HEK293T (cell line): ENCODE data around the gene ADGRD1.
"Not testable (repeated sequence)": the region's sequence is repeated elsewhere in the genome, so short reads cannot be mapped to it uniquely, and the experiment has no call there.

Source experiments
- ARNT ChIP-seq: fragments of 450-650 bp; IDR thresholded peaks from 2 replicates; pipeline ENCODE4 v1.6.1; 2017; ENCODE audit warnings: mild to moderate bottlenecking
- BHLHE40 ChIP-seq: fragments of 450-650 bp; IDR thresholded peaks from 2 replicates; pipeline ENCODE4 v1.6.1; 2016; ENCODE audit warnings: mild to moderate bottlenecking, moderate library complexity, borderline replicate concordance
- CTBP1 ChIP-seq: fragments of 450-650 bp; IDR thresholded peaks from 2 replicates; pipeline ENCODE4 v1.6.1; 2016; ENCODE audit warnings: borderline replicate concordance
- ELF4 ChIP-seq: fragments of 450-650 bp; IDR thresholded peaks from 2 replicates; pipeline ENCODE4 v1.6.1; 2017; ENCODE audit warnings: antibody characterized with exemption
- FOXA1 ChIP-seq: fragments of 450-650 bp; IDR thresholded peaks from 2 replicates; pipeline ENCODE4 v1.6.1; 2016; ENCODE audit warnings: mild to moderate bottlenecking
- FOXK2 ChIP-seq: fragments of 450-650 bp; IDR thresholded peaks from 2 replicates; pipeline ENCODE4 v1.6.1; 2016; ENCODE audit warnings: mild to moderate bottlenecking
- HDGF ChIP-seq: fragments of 450-650 bp; IDR thresholded peaks from 2 replicates; pipeline ENCODE4 v1.6.1; 2017; ENCODE audit warnings: antibody characterized with exemption, borderline replicate concordance
- L3MBTL2 ChIP-seq: fragments of 450-650 bp; conservative IDR thresholded peaks from 2 replicates; pipeline ENCODE4 v1.6.1; 2016; ENCODE audit warnings: mild to moderate bottlenecking
- SP1 ChIP-seq: fragments of 450-650 bp; IDR thresholded peaks from 2 replicates; pipeline ENCODE4 v1.6.1; 2017
- SUZ12 ChIP-seq: fragments of 450-650 bp; IDR thresholded peaks from 2 replicates; pipeline ENCODE4 v1.6.1; 2016; ENCODE audit warnings: mild to moderate bottlenecking

DNA sequence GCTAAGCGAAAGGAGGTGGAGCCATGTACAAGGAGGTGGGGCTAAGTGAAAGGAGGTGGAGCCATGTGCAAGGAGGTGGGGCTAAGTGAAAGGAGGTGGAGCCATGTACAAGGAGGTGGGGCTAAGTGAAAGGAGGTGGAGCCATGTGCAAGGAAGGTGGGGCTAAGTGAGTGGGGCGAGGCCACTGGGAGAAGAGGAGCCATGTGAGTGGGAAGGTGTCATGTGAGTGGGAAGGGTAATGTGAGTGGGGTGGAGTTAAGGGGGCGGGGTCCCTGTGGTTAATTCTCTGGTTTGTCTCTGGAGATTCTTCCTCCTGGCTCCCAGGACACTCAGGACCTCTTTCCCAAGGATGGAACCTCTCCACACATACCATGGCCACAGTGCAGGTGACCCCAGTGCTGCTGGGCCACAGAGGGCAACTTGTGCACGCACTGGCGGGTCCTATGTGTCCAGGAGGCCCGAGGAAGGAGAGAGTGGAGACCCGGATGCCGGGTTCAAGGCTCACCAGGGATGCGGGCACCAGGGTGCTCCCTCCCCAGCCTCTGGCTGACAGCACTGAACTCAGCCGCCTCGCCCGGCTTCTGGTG lies 117.6 kb downstream of the ADGRD1 start:
- not testable (repeated sequence) for TF ChIP-seq FOXA1, SP1, CTBP1, BHLHE40, ELF4, HDGF, ARNT, L3MBTL2, FOXK2, SUZ12
